Heart right ventricle (tissue), 16 donors: ENCODE results near the gene GRM1. TPM values are rescaled to one million over a fixed set of nuclear protein-coding genes. Genes with fewer than 3 reads are reported as not detected.
A peak's percentile ranks its signal among the peaks of the same experiment; 100 is the strongest.
"Not testable (repeated sequence)": the region's sequence is repeated elsewhere in the genome, so short reads cannot be mapped to it uniquely, and the experiment has no call there.

Experiments
- ATAC-seq, 8 donors: fragments of 200-7000 bp; cut with Tn5 transposase; one replicate each; pipeline ENCODE4 v1.9.1; 2020; ENCODE audit warnings: mild to moderate bottlenecking in 8 of 8, moderate library complexity in 8 of 8, moderate number of reproducible peaks in 1 of 8
- DNase-seq, 2 donors: peaks; one replicate each; pipeline ENCODE4 v3.0.0-alpha.2; 2020
- H3K27ac ChIP-seq, 10 donors: fragments of 200-600 bp; sonication (generic) in 2 of 10; one replicate each; pipeline versions ENCODE4 v1.5.0 to v1.8.0; 2020 to 2022; ENCODE audit warnings: mild to moderate bottlenecking in 3 of 10
- H3K27me3 ChIP-seq, 7 donors: fragments of 200-600 bp; one replicate each; pipeline ENCODE4 v1.8.0; 2021 to 2022; ENCODE audit warnings: mild to moderate bottlenecking in 2 of 7
- H3K36me3 ChIP-seq, 9 donors: fragments of 200-600 bp; sonication (generic) in 1 of 9; one replicate each; pipeline versions ENCODE4 v1.5.0 to v1.8.0; 2020 to 2022; ENCODE audit warnings: mild to moderate bottlenecking in 2 of 9
- H3K4me1 ChIP-seq, 9 donors: fragments of 200-600 bp; sonication (generic) in 1 of 9; one replicate each; pipeline versions ENCODE4 v1.5.0 to v1.8.0; 2020 to 2022; ENCODE audit warnings: mild to moderate bottlenecking in 4 of 9
- H3K4me3 ChIP-seq, 10 donors: fragments of 200-600 bp; sonication (generic) in 2 of 10; one replicate each; pipeline versions ENCODE4 v1.5.0 to v1.8.0; 2020 to 2022; ENCODE audit warnings: mild to moderate bottlenecking in 7 of 10, moderate library complexity in 2 of 10
- H3K9me3 ChIP-seq, 11 donors: fragments of 200-600 bp in 10 of 11; sonication (generic) in 2 of 11; one replicate each; pipeline versions ENCODE4 v1.5.0 to v1.8.0; 2013 to 2022; ENCODE audit warnings: mild to moderate bottlenecking in 2 of 11, control low read depth in 1 of 11, moderate library complexity in 1 of 11
- WGBS, 2 donors: extraction: QIAGEN DNeasy Blood & Tissue Kit; methylation state at CpG; one replicate each; pipeline ENCODE4 v1.1.7; 2013; ENCODE audit warnings: inconsistent platforms in 1 of 2; 5-methylcytosine and 5-hydroxymethylcytosine counted together
- intact Hi-C, 10 donors: fragments of 100-400 bp; cut with DNase I; formaldehyde crosslinking; loops; one replicate each; pipeline versions ENCODE4 v1.11.1 to v1.14.2; 2022
- polyA plus RNA-seq, 2 donors: library from polyadenylated mRNA; stranded (reverse); fragments of 200-250 nt; gene quantifications; one replicate each; pipeline ENCODE4 v1.2.3, GENCODE V29; 2013
- total RNA-seq, 10 donors: library from RNA; stranded (reverse); fragmentation: NEBNext Ultra II Directional in 3 of 10; extraction: Animal tissue kit (Norgen Biotek cat#: 25700) in 3 of 10; gene quantifications; one replicate each; pipeline versions ENCODE4 v1.2.1 to v1.2.4, GENCODE V29; 2021 to 2023
- TF ChIP-seq, protein P1 (sequence below), 9 donors: fragments of 200-600 bp; sonication (generic) in 2 of 9; IDR thresholded peaks; one replicate each; pipeline versions ENCODE4 v1.5.0 to v1.8.0; 2021 to 2022; ENCODE audit warnings: antibody characterized with exemption in 9 of 9, mild to moderate bottlenecking in 5 of 9, moderate library complexity in 1 of 9
- donor health status: Arrhythmogenic right ventricular cardiomyopathy.
- donor health status: ischemic (EF 13 %, LVEDD 7.1; RV severe dilation, severe dysfunction).
- donor health status: healthy with polysubstance abuse.
- donor health status: DM: no; HTN: yes; CAD: no.
- donor health status: DM: no; HTN: no; CAD: no.
- donor health status: ischemic (EF 25% LVEDD 6.9; RV normal size, moderate dysfunction).
- donor health status: ischemic (EF 25% LVEDD 5.7; RV mildly dilated, moderate dysfunction).
- donor health status: healthy.
- donor health status: DM: yes; HTN: yes; CAD: no.
- donor health status: Ischemic cardiomyopathy.
- donor health status: ischemic (EF 35%, LVEDD 5.7; RV mildly dilated, moderate dysfunction).
- donor health status: nonischemic (EF 11% LVEDD 7.7; RV severe dilation, severe dysfunction).
- donor health status: DM: yes; HTN: yes; CAD: no.
- donor health status: PGD.
- donor health status: ischemic (EF 29% LVEDD 5.4; RV normal size, mild dysfunction).
- donor health status: nonischemic (EF 23%, LVEDD 6.1; RV moderate dilation, normal function).

GRM1 gene
- total and polyA plus RNA-seq, 12 donors: 0.26 to 8.3 (median 4.6) TPM

- 63 to 80% methylated on average over 1 of the region's 1 CpG for WGBS, 2 donors
- TF ChIP-seq, protein P1, sequence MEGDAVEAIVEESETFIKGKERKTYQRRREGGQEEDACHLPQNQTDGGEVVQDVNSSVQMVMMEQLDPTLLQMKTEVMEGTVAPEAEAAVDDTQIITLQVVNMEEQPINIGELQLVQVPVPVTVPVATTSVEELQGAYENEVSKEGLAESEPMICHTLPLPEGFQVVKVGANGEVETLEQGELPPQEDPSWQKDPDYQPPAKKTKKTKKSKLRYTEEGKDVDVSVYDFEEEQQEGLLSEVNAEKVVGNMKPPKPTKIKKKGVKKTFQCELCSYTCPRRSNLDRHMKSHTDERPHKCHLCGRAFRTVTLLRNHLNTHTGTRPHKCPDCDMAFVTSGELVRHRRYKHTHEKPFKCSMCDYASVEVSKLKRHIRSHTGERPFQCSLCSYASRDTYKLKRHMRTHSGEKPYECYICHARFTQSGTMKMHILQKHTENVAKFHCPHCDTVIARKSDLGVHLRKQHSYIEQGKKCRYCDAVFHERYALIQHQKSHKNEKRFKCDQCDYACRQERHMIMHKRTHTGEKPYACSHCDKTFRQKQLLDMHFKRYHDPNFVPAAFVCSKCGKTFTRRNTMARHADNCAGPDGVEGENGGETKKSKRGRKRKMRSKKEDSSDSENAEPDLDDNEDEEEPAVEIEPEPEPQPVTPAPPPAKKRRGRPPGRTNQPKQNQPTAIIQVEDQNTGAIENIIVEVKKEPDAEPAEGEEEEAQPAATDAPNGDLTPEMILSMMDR (IDR thresholded peaks at IDR 0.05): no peak
- Histone ChIP-seq H3K27me3 (no peaks in the 10 kb centered on the region), H3K4me3 (no peak overlapping the region), H3K4me1 (no peaks in the 10 kb centered on the region), H3K9me3 (peaks cover 0 to 13% (median 0%) of the 10 kb centered on the region in 11 donors), H3K36me3 (no peaks in the 10 kb centered on the region), H3K27ac (no peak overlapping the region)
- intact Hi-C loops: no loop called here
- ATAC-seq: no peak
- no peak for DNase-seq
Observed at GRCh38 chr6:146267946-146268345, 239.1 kb downstream of the GRM1 start.

DNA sequence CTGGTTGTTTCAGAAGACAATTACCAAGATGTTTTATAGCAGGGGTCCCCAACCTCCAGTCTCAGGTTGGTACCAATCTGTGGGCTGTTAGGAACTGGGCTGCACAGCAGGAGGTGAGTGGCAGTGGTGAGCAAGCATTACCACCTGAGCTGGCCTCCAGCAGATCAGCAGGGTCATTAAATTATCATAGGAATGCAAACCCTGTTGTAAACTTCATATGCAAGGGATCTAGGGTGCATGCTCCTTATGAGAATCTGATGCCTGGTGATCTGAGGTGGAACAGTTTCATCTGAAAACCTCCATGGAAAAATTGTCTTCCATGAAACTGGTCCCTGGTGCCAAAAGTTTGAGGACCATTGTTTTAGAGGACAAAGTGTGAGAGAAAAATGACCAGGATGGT lies 240.6 kb downstream of the GRM1 start:
- Histone ChIP-seq H3K9me3 (peaks cover 0 to 12% (median 0%) of the 10 kb centered on the region in 11 donors), H3K36me3 (no peaks in the 10 kb centered on the region), H3K4me1 (peaks cover 0 to 4% (median 0%) of the 10 kb centered on the region in 9 donors), H3K27ac (no peak overlapping the region), H3K4me3 (no peak overlapping the region), H3K27me3 (no peaks in the 10 kb centered on the region)
- TF ChIP-seq, protein P1 (IDR thresholded peaks at IDR 0.05): no peak
- DNase-seq: no peak
- intact Hi-C loops: no loop called here
- no peak for ATAC-seq

GRCh38 chr6:146271163-146271562 lies 242.3 kb downstream of the GRM1 start:
- peak overlapping the region in 4 of 10 donors; percentile 21 to 35 (median 29) for H3K4me3 ChIP-seq
- 19 to 21% methylated on average over 1 of the region's 1 CpG for WGBS, 2 donors
- H3K9me3 ChIP-seq, H3K27me3 ChIP-seq, intact Hi-C loops, H3K36me3 ChIP-seq: not testable (repeated sequence)
- peak; percentile 65 to 75 for DNase-seq
- peaks cover 0 to 18% (median 0%) of the 10 kb centered on the region in 9 donors for H3K4me1 ChIP-seq
- peak in 7 of 8 donors; percentile 86 to 95 (median 92) for ATAC-seq
- peak overlapping the region in 4 of 10 donors; percentile 42 to 64 (median 57) for H3K27ac ChIP-seq

DNA sequence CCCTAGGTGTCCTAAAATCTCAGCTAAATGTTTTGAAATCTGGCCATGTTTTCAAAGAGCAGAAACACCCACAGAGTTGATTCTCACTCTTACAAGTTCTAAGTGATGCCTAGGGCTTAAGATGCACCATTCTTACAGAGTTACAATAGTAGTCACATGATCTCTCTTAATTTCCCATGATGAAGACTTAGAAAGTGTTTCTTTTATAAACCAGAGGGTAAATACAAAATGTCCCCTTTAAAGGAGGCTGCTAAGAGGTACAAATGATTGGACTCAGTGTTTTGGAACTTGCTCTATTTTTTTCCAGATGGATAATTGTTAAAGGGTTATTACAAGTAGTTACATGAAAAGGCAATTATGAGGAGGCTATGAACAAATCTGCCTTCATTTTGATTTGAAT lies 244.6 kb downstream of the GRM1 start:
- no peak overlapping the region for H3K4me3 ChIP-seq
- TF ChIP-seq, protein P1 (IDR thresholded peaks at IDR 0.05): no peak
- intact Hi-C loops: no loop called here

GRCh38 chr6:146277142-146277541 lies 248.3 kb downstream of the GRM1 start:
- ATAC-seq (no peak), DNase-seq (no peak)
- Histone ChIP-seq H3K36me3 (no peaks in the 10 kb centered on the region), H3K4me1 (peaks cover 0 to 18% (median 0%) of the 10 kb centered on the region in 9 donors), H3K27me3 (no peaks in the 10 kb centered on the region), H3K27ac (no peak overlapping the region), H3K9me3 (no peaks in the 10 kb centered on the region), H3K4me3 (no peak overlapping the region)
- 74 to 76% methylated on average over 2 of the region's 2 CpGs for WGBS, 2 donors
- TF ChIP-seq, protein P1 (IDR thresholded peaks at IDR 0.05): no peak
- intact Hi-C loops: no loop called here

More for the DNA sequence above, 244.6 kb downstream of the GRM1 start:
- ATAC-seq (no peak), DNase-seq (no peak)
- Histone ChIP-seq H3K36me3 (no peaks in the 10 kb centered on the region), H3K9me3 (no peaks in the 10 kb centered on the region), H3K27ac (no peak overlapping the region), H3K27me3 (no peaks in the 10 kb centered on the region), H3K4me1 (peaks cover 0 to 18% (median 0%) of the 10 kb centered on the region in 9 donors)
